GM12878 (cell line): Measurements from ENCODE around the gene GALNT6. TPM values are rescaled to one million over a fixed set of nuclear protein-coding genes. Genes with fewer than 3 reads are reported as not detected.
"Not testable (repeated sequence)": the region's sequence is repeated elsewhere in the genome, so short reads cannot be mapped to it uniquely, and the experiment has no call there.

Experiments used
- ATAC-seq: fragments of 200-7000 bp; cut with Tn5 transposase; 3 replicates; pipeline ENCODE4 v1.9.1; 2020; ENCODE audit warnings: mild to moderate bottlenecking, moderate library complexity
- BruUV-seq: library from RNA; stranded (reverse); fragments of 400-500 nt; replicated peaks from 2 replicates; lab custom pipeline; 2021; lab: Mats Ljungman, UMichigan
- CTCF ChIA-PET: fragments of 300-600 bp; sonication (Branson Sonifier 250); formaldehyde crosslinking; extraction: SDS; loops from one replicate; lab custom pipeline; 2021; ENCODE audit warnings: inconsistent platforms; lab: Yijun Ruan, JAX
- POLR2A ChIA-PET: fragments of 350-600 bp; formaldehyde crosslinking; extraction: SDS; loops from one replicate; lab custom pipeline; 2021; ENCODE audit warnings: inconsistent platforms; lab: Charles Lee
- RAD21 ChIA-PET: fragments of 300-600 bp; sonication (Branson Sonifier 250); formaldehyde crosslinking; loops from one replicate; lab custom pipeline; 2023; ENCODE audit warnings: antibody characterized with exemption; ENCODE audit not compliant: unreplicated experiment; lab: Charles Lee
- SMC1A ChIA-PET: fragments of 300-600 bp; sonication (Branson Sonifier 250); formaldehyde crosslinking; loops from one replicate; lab custom pipeline; 2023; ENCODE audit not compliant: unreplicated experiment, uncharacterized antibody; lab: Charles Lee
- DNase-seq: peaks from one replicate; pipeline ENCODE4 v3.0.0-alpha.2; 2011; ENCODE audit warnings: low read depth, low spot score
- FAIRE-seq: peaks from 3 replicates; lab custom pipeline; 2011; peaks lifted over from hg19 to GRCh38; lab: Jason Lieb, UNC
- H2AFZ ChIP-seq: 2 replicates; pipeline ENCODE4 v1.6.0; 2011; ENCODE audit warnings: low read depth, low read length, control low read depth; ENCODE audit not compliant: control insufficient read depth
- H3K27ac ChIP-seq: 2 replicates; pipeline ENCODE4 v1.5.1; 2011; ENCODE audit warnings: control low read depth; ENCODE audit not compliant: control insufficient read depth, insufficient read depth
- H3K27me3 ChIP-seq, 2 experiments: replicated peaks in 1 of 2; 2 replicates each; pipeline versions ENCODE4 v1.6.0 to v1.6.1; 2011; ENCODE audit warnings: low read length in 1 of 2; ENCODE audit not compliant: control insufficient read depth in 2 of 2, insufficient read depth in 2 of 2
- H3K36me3 ChIP-seq, 2 experiments: 2 replicates each; pipeline ENCODE4 v1.5.1; 2011; ENCODE audit warnings: low read length in 1 of 2; ENCODE audit not compliant: control insufficient read depth in 2 of 2, insufficient read depth in 2 of 2
- H3K4me1 ChIP-seq: 2 replicates; pipeline ENCODE4 v1.6.1; 2011; ENCODE audit warnings: mild to moderate bottlenecking, low read length, moderate library complexity, mixed read lengths; ENCODE audit not compliant: control insufficient read depth, insufficient read depth
- H3K4me2 ChIP-seq: 2 replicates; pipeline ENCODE4 v1.6.0; 2011; ENCODE audit warnings: control low read depth; ENCODE audit not compliant: control insufficient read depth, insufficient read depth
- H3K4me3 ChIP-seq: fragments of 200-600 bp; sonication (generic); 2 replicates; pipeline ENCODE4 v1.5.1; 2016
- H3K79me2 ChIP-seq: 2 replicates; pipeline ENCODE4 v1.6.0; 2011; ENCODE audit warnings: low read length; ENCODE audit not compliant: control insufficient read depth, insufficient read depth
- H3K9ac ChIP-seq: 2 replicates; pipeline ENCODE4 v1.8.0; 2011; ENCODE audit warnings: low read length, control low read depth, mixed read lengths; ENCODE audit not compliant: control insufficient read depth, insufficient read depth
- H3K9me3 ChIP-seq: replicated peaks from 3 replicates; pipeline ENCODE4 v1.5.1; 2011; ENCODE audit warnings: mild to moderate bottlenecking, low read length; ENCODE audit not compliant: control insufficient read depth, insufficient read depth
- H4K20me1 ChIP-seq: 2 replicates; pipeline ENCODE4 v1.6.0; 2011; ENCODE audit not compliant: control insufficient read depth, insufficient read depth
- CUX1 ChIP-seq: IDR thresholded peaks from 2 replicates; pipeline ENCODE4 v1.6.1; 2012; ENCODE audit warnings: improper control_type of control experiment, low read depth, low read length; ENCODE audit not compliant: insufficient replicate concordance
- HDAC6 ChIP-seq: fragments of 200-600 bp; sonication (generic); IDR thresholded peaks from one replicate; pipeline ENCODE4 v1.8.0; 2017; ENCODE audit warnings: antibody characterized with exemption; ENCODE audit not compliant: unreplicated experiment
- NR2F1 ChIP-seq: fragments of 450-650 bp; conservative IDR thresholded peaks from 2 replicates; pipeline ENCODE4 v1.6.1; 2017; ENCODE audit warnings: mild to moderate bottlenecking
- RELA ChIP-seq: fragments of 450-650 bp; IDR thresholded peaks from 2 replicates; pipeline ENCODE4 v1.8.0; 2014; ENCODE audit warnings: borderline replicate concordance; ENCODE audit not compliant: partially characterized antibody
- SUZ12 ChIP-seq: fragments of 200-600 bp; sonication (generic); IDR thresholded peaks from one replicate; pipeline ENCODE4 v1.6.1; 2018; ENCODE audit warnings: antibody characterized with exemption, mild to moderate bottlenecking; ENCODE audit not compliant: unreplicated experiment
- ZNF217 ChIP-seq: fragments of 450-650 bp; IDR thresholded peaks from 2 replicates; pipeline ENCODE4 v1.6.1; 2017; ENCODE audit warnings: antibody characterized with exemption, mild to moderate bottlenecking
- WGBS: methylation state at CpG from one replicate; pipeline ENCODE4 v1.1.6; 2016; ENCODE audit warnings: low lambda C conversion rate; ENCODE audit not compliant: insufficient replicate concordance, insufficient coverage; ENCODE audit errors: missing lambda C conversion rate; 5-methylcytosine and 5-hydroxymethylcytosine counted together
- in situ Hi-C: fragments of 300-500 bp; cut with MboI; formaldehyde crosslinking; loops from 9 replicates; pipeline ENCODE4 v1.14.3; 2018; ENCODE audit warnings: mixed read lengths
- intact Hi-C: fragments of 100-400 bp; cut with micrococcal nuclease; formaldehyde crosslinking; loops from one replicate; pipeline ENCODE4 v1.14.2; 2022; ENCODE audit not compliant: unreplicated experiment
- polyA plus RNA-seq, 11 experiments: library from polyadenylated mRNA; depleted of rRNA in 4 of 11; unstranded in 6 of 11; stranded (reverse) in 5 of 11; fragments of >200 nt; fragmentation: Nextera tagmentation in 4 of 11; fragmentation: Illumina TruSeq in 1 of 11; extraction: Ambion mirVana in 4 of 11; extraction: Trizol in 1 of 11; gene quantifications; 1 replicate in 1 of 11; 2 replicates in 10 of 11; pipeline versions ENCODE4 v1.2.1 to v1.2.3, GENCODE V29; 2011 to 2016; ENCODE audit warnings: inconsistent platforms in 2 of 11, missing spikeins in 2 of 11, low read depth in 1 of 11
- total RNA-seq, 4 experiments: library from RNA; depleted of rRNA in 3 of 4; stranded (reverse); fragments of >200 nt in 3 of 4; fragmentation: Illumina TruSeq in 1 of 4; extraction: Trizol in 1 of 4; gene quantifications; 2 replicates each; pipeline versions ENCODE4 v1.2.1 to v1.2.3, GENCODE V29; 2013 to 2021

Gene GALNT6
- total and polyA plus RNA-seq, 10 of the 15 experiments (the other 5 are each of a cell fraction or from before 2014, with no cell fraction given): 6.6 to 40.4 (median 23.7) TPM

GRCh38 chr12:51318057-51318806 lies 73.0 kb downstream of the GALNT6 start:
- H4K20me1 ChIP-seq: not testable (repeated sequence)
- ChIA-PET SMC1A (interaction anchor here (0.6 to 7.3 kb wide), 8 partner anchors 9 to 301 kb away, joined by 3 to 58 read pairs (median 4); no protein-coding TSS in a partner anchor), POLR2A (interaction anchor here (0.6 to 0.7 kb wide), 3 partner anchors 229 to 1214 kb away, joined by 3 to 4 read pairs (median 3); no protein-coding TSS in a partner anchor)

GRCh38 chr12:51311389-51311788 lies 79.8 kb downstream of the GALNT6 start:
- intact Hi-C loops: no loop called here
- H3K27me3 ChIP-seq: no peaks in the 10 kb centered on the region
- BruUV-seq: no TSS peak
- no peak overlapping the region for H2AFZ ChIP-seq
- ChIA-PET SMC1A (interaction anchor here (1.2 to 2.3 kb wide), 2 partner anchors 11 to 29 kb away, joined by 3 to 8 read pairs; no protein-coding TSS in a partner anchor), POLR2A (interaction anchor here (0.6 to 0.7 kb wide), 3 partner anchors 9 to 544 kb away, joined by 3 to 6 read pairs (median 4); no protein-coding TSS in a partner anchor), CTCF (no interaction called here), RAD21 (no interaction called here)
- FAIRE-seq (no peak), DNase-seq (no peak), ATAC-seq (no peak)
- no peaks in the 10 kb centered on the region for H4K20me1 ChIP-seq
- H3K36me3 ChIP-seq: peaks cover 0 to 6% of the 10 kb centered on the region in 2 experiments; a peak in 1 of 4 replicates
- no peak overlapping the region for H3K4me2 ChIP-seq
- H3K79me2 ChIP-seq: no peaks in the 10 kb centered on the region
- peaks cover 6% of the 10 kb centered on the region for H3K4me1 ChIP-seq
- H3K9ac ChIP-seq: no peak overlapping the region
- in situ Hi-C loops: no loop called here
- TF ChIP-seq ZNF217 (no peak), NR2F1 (no peak), HDAC6 (no peak), SUZ12 (no peak), CUX1 (no peak), RELA (no peak)
- no peak overlapping the region for H3K4me3 ChIP-seq
- H3K27ac ChIP-seq: no peak overlapping the region
- no peaks in the 10 kb centered on the region for H3K9me3 ChIP-seq
- 100% methylated on average over 1 of the region's 1 CpG for WGBS

More at GRCh38 chr12:51318057-51318806, 73.0 kb downstream of the GALNT6 start:
- BruUV-seq, H3K9ac ChIP-seq, H2AFZ ChIP-seq, H3K27me3 ChIP-seq, FAIRE-seq, DNase-seq, H3K4me3 ChIP-seq, H3K9me3 ChIP-seq, H3K4me2 ChIP-seq, H3K36me3 ChIP-seq, ATAC-seq, intact Hi-C loops, in situ Hi-C loops, H3K27ac ChIP-seq: not testable (repeated sequence)
- CTCF ChIA-PET: interaction anchor here (0.6 to 1.5 kb wide), 6 partner anchors 9 to 553 kb away, joined by 3 to 12 read pairs (median 3); partner anchors contain the start of gene DAZAP2
- RAD21 ChIA-PET: interaction anchor here (0.6 to 3.1 kb wide), 3 partner anchors 23 to 332 kb away, joined by 3 to 22 read pairs (median 4); partner anchors contain the start of gene LETMD1
- Histone ChIP-seq H3K4me1 (peaks cover 36% of the 10 kb centered on the region), H3K79me2 (peaks cover 20% of the 10 kb centered on the region)
- WGBS: 80% methylated on average over 7 of the region's 8 CpGs
